BLaER1 (cell line): Measurements from ENCODE around the gene KIAA1755.
"Not testable (repeated sequence)": the region's sequence is repeated elsewhere in the genome, so short reads cannot be mapped to it uniquely, and the experiment has no call there.

Experiments
- H3K27ac ChIP-seq: shearing (Covaris generic); formaldehyde crosslinking; 2 replicates; pipeline ENCODE4 v1.8.1; 2022
- H3K27me3 ChIP-seq: shearing (Covaris generic); formaldehyde crosslinking; 2 replicates; pipeline ENCODE4 v1.8.1; 2022
- H3K36me3 ChIP-seq: shearing (Covaris generic); formaldehyde crosslinking; 2 replicates; pipeline ENCODE4 v1.8.1; 2022
- H3K4me1 ChIP-seq: shearing (Covaris generic); formaldehyde crosslinking; 2 replicates; pipeline ENCODE4 v1.8.1; 2022
- H3K4me2 ChIP-seq: shearing (Covaris generic); formaldehyde crosslinking; 2 replicates; pipeline ENCODE4 v1.8.1; 2022
- H3K4me3 ChIP-seq: shearing (Covaris generic); formaldehyde crosslinking; 2 replicates; pipeline ENCODE4 v1.8.1; 2022
- H3K9ac ChIP-seq: shearing (Covaris generic); formaldehyde crosslinking; 2 replicates; pipeline ENCODE4 v1.8.1; 2022
- H3K9me3 ChIP-seq: shearing (Covaris generic); formaldehyde crosslinking; 2 replicates; pipeline ENCODE4 v1.8.1; 2022
- H4K20me1 ChIP-seq: shearing (Covaris generic); formaldehyde crosslinking; 2 replicates; pipeline ENCODE4 v1.8.1; 2022
- Cebpa-rat ChIP-seq: shearing (Covaris generic); IDR thresholded peaks from 2 replicates; pipeline ENCODE4 v1.8.1; 2022

The KIAA1755 gene

GRCh38 chr20:38290829-38291814 lies 30.6 kb upstream of the KIAA1755 start:
- Histone ChIP-seq H3K27me3 (no peaks in the 10 kb centered on the region), H3K4me1 (peaks cover 13% of the 10 kb centered on the region), H3K9me3 (no peaks in the 10 kb centered on the region), H3K36me3 (no peaks in the 10 kb centered on the region), H3K4me2 (no peak overlapping the region), H4K20me1 (no peaks in the 10 kb centered on the region), H3K4me3 (no peak overlapping the region), H3K9ac (no peak overlapping the region), H3K27ac (no peak overlapping the region)
- TF ChIP-seq Cebpa-rat = no peak

GRCh38 chr20:38286586-38287531 lies 26.3 kb upstream of the KIAA1755 start:
- no peak overlapping the region for H3K4me3 ChIP-seq
- no peaks in the 10 kb centered on the region for H4K20me1 ChIP-seq
- H3K4me2 ChIP-seq = no peak overlapping the region
- no peak for TF ChIP-seq Cebpa-rat
- H3K27me3 ChIP-seq = no peaks in the 10 kb centered on the region
- peaks cover 13% of the 10 kb centered on the region for H3K4me1 ChIP-seq
- no peaks in the 10 kb centered on the region for H3K36me3 ChIP-seq
- H3K9me3 ChIP-seq = peaks cover under 1% of the 10 kb centered on the region
- H3K27ac ChIP-seq = no peak overlapping the region
- no peak overlapping the region for H3K9ac ChIP-seq

- Histone ChIP-seq H3K4me3 (no peak overlapping the region), H3K36me3 (no peaks in the 10 kb centered on the region), H3K27ac (no peak overlapping the region), H3K9me3 (peaks cover 10% of the 10 kb centered on the region), H3K27me3 (no peaks in the 10 kb centered on the region), H4K20me1 (no peaks in the 10 kb centered on the region), H3K4me1 (peaks cover 18% of the 10 kb centered on the region), H3K9ac (no peak overlapping the region), H3K4me2 (no peak overlapping the region)
- no peak for TF ChIP-seq Cebpa-rat
Observed at GRCh38 chr20:38284893-38285444, 24.4 kb upstream of the KIAA1755 start.

GRCh38 chr20:38284066-38284650 lies 23.6 kb upstream of the KIAA1755 start:
- not testable (repeated sequence) for H3K27ac ChIP-seq, H3K4me2 ChIP-seq, H4K20me1 ChIP-seq, H3K27me3 ChIP-seq, H3K9ac ChIP-seq, H3K36me3 ChIP-seq, H3K4me3 ChIP-seq
- Histone ChIP-seq H3K9me3 (peaks cover 10% of the 10 kb centered on the region), H3K4me1 (peaks cover 24% of the 10 kb centered on the region)

GRCh38 chr20:38283236-38283635 lies 22.7 kb upstream of the KIAA1755 start:
- Histone ChIP-seq H3K27ac (no peak overlapping the region), H3K9me3 (peaks cover 10% of the 10 kb centered on the region), H3K27me3 (no peaks in the 10 kb centered on the region), H4K20me1 (no peaks in the 10 kb centered on the region), H3K9ac (no peak overlapping the region), H3K4me2 (no peak overlapping the region), H3K4me1 (peaks cover 18% of the 10 kb centered on the region), H3K36me3 (no peaks in the 10 kb centered on the region), H3K4me3 (no peak overlapping the region)
- no peak for TF ChIP-seq Cebpa-rat

GRCh38 chr20:38281176-38281915 lies 20.8 kb upstream of the KIAA1755 start:
- H3K9ac ChIP-seq, H3K4me3 ChIP-seq, H4K20me1 ChIP-seq, H3K36me3 ChIP-seq, H3K27ac ChIP-seq, H3K27me3 ChIP-seq, H3K4me2 ChIP-seq: not testable (repeated sequence)
- H3K4me1 ChIP-seq = peaks cover 12% of the 10 kb centered on the region; the same call in 1 of the 2 replicates
- H3K9me3 ChIP-seq = peaks cover 10% of the 10 kb centered on the region

GRCh38 chr20:38278763-38279162 lies 18.2 kb upstream of the KIAA1755 start:
- no peaks in the 10 kb centered on the region for H3K36me3 ChIP-seq
- H3K27ac ChIP-seq = no peak overlapping the region
- H4K20me1 ChIP-seq = no peaks in the 10 kb centered on the region
- no peaks in the 10 kb centered on the region for H3K27me3 ChIP-seq
- H3K4me1 ChIP-seq = peaks cover 12% of the 10 kb centered on the region; the same call in 1 of the 2 replicates
- H3K4me3 ChIP-seq = no peak overlapping the region
- no peak for TF ChIP-seq Cebpa-rat
- no peak overlapping the region for H3K9ac ChIP-seq
- H3K4me2 ChIP-seq = no peak overlapping the region
- H3K9me3 ChIP-seq = peaks cover 10% of the 10 kb centered on the region

- Histone ChIP-seq H3K4me2 (no peak overlapping the region), H3K36me3 (no peaks in the 10 kb centered on the region), H3K4me3 (no peak overlapping the region), H3K27ac (no peak overlapping the region), H3K4me1 (peaks cover 12% of the 10 kb centered on the region; the same call in 1 of the 2 replicates), H4K20me1 (no peaks in the 10 kb centered on the region), H3K27me3 (no peaks in the 10 kb centered on the region), H3K9ac (no peak overlapping the region), H3K9me3 (peaks cover 10% of the 10 kb centered on the region)
- TF ChIP-seq Cebpa-rat = no peak
Observed at GRCh38 chr20:38278131-38278530, 17.6 kb upstream of the KIAA1755 start.

- no peak overlapping the region for H3K4me2 ChIP-seq
- peaks cover 12% of the 10 kb centered on the region; the same call in 1 of the 2 replicates for H3K4me1 ChIP-seq
- no peak overlapping the region for H3K4me3 ChIP-seq
- no peak for TF ChIP-seq Cebpa-rat
- no peak overlapping the region for H3K27ac ChIP-seq
- H3K27me3 ChIP-seq = no peaks in the 10 kb centered on the region
- peaks cover 10% of the 10 kb centered on the region for H3K9me3 ChIP-seq
- no peak overlapping the region for H3K9ac ChIP-seq
- no peaks in the 10 kb centered on the region for H3K36me3 ChIP-seq
- H4K20me1 ChIP-seq = no peaks in the 10 kb centered on the region
Observed at GRCh38 chr20:38277691-38278090, 17.2 kb upstream of the KIAA1755 start.
